HTERT RPE-1 (cell line): ENCODE measurements around the gene SLC25A26.
"Not testable (repeated sequence)": the region's sequence is repeated elsewhere in the genome, so short reads cannot be mapped to it uniquely, and the experiment has no call there.

Source experiments
- in situ Hi-C: fragments of 300-500 bp; cut with MboI; formaldehyde crosslinking; loops from 4 replicates; pipeline ENCODE4 v1.14.3; 2020; ENCODE audit warnings: low sequenced_read_pairs

SLC25A26 gene

DNA sequence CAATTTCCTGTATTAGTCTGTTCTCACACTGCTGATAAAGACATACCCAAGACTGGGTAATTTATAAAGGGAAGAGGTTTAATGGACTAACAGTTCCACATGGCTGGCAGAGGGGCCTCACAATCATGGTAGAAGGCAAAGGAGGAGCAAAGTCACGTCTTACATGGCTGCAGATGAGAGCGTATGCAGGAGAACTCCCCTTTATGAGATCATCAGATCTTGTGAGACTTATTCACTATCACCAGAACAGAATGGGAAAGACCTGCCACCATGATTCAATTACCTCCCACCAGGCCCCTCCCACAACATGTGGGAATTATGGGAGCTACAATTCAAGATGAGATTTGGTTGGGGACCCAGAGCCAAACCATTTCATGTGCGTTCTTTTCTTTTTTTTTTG lies 5.3 kb downstream of the SLC25A26 start:
- in situ Hi-C loops = not testable (repeated sequence)

- in situ Hi-C loops = no loop called here
Observed at GRCh38 chr3:66227051-66227450, 6.2 kb downstream of the SLC25A26 start.

- in situ Hi-C loops = no loop called here
Observed at GRCh38 chr3:66227915-66228314, 7.1 kb downstream of the SLC25A26 start.

DNA sequence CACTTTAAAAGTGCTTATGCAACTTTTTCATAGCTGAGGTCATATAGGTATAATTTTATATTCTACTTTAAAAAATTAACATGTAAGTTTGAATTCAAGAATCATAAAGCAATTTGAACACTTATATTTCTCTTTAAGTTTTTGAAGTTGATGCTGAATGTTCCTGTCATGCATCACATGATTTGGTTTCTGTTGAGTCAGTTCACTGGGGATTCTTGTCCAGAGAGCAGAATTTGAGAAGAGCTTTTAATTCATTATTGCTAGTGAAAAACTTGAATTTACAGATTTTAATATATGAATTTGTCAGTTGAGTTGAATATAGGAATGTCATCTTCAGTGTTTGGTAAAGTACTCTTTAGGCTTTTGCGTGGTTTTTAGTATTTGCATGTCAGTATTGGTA lies 7.9 kb downstream of the SLC25A26 start:
- in situ Hi-C loops = no loop called here

DNA sequence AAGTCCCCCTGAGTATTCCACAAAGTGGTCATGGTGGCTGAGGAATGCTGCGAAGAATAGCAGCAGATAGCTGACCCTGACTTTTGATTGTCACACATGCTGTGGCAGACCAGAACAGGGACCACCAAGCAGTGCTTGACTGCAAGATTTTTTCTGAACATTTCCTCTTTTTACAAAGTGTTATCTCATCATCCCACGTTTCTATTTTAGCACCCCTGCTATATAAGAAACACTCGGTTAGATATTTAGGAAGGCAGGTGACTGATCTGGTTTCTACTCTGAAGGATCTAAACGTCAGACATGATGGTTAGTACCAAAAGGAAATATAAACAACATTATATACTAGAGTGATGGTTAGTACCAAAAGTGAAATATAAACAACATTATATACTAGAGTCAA lies 9.1 kb downstream of the SLC25A26 start:
- in situ Hi-C loops = no loop called here

DNA sequence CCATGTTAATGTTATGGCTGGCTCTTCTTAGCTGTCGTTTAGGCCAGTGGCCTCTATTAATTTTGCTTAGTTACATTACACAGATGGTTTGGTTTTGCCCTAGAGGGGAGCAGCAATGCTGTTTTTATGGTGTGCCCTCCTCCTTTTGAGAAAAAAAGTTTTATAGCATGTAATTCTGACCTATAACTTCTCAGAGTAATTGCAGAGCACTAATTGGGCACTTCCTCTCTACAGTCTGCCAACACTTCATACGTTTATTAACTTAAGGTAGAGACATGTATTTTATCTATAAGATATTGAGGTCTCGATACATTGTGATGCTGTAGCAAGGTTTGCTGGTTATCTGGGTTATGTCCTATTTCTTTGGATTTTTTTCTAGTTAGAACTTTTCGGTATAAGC lies 12.2 kb downstream of the SLC25A26 start:
- in situ Hi-C loops = no loop called here

DNA sequence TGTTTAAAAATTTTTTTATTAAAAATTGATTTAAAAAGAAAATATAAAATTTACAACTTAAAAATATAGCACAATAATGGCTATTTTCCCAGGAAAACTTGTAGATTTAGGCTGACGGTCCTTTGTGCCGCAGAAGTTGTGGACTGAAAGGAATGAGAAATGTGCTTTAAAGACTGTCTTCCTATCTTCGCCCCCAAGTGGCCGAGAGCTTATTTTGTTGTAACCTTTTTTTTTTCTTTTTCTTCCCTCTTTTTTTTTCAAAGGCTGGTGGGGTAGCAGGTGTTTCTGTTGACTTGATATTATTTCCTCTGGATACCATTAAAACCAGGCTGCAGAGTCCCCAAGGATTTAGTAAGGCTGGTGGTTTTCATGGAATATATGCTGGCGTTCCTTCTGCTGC lies 15.5 kb downstream of the SLC25A26 start:
- in situ Hi-C loops = no loop called here

- in situ Hi-C loops = no loop called here
Observed at GRCh38 chr3:66237552-66237951, 16.8 kb downstream of the SLC25A26 start.

- in situ Hi-C loops = no loop called here
Observed at GRCh38 chr3:66239513-66240123, 18.8 kb downstream of the SLC25A26 start.

DNA sequence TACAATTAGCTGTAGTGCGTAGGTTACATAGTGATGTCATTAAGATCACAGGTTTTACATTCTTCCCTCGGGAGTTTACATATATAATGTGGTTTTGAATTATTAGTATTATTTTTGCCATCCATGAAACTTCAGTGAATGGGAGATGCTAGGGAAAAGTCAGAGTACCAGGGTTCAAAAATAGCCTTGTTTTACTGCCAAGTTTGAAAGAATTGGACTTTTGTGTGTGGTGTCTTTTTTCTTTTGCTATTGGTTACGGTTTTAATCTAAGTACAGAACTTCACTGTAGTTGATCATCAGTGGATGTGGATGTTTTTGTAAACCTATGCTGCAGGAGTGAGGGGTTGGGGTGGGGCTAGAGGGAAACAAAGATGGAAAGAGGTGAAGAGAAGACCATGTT lies 20.7 kb downstream of the SLC25A26 start:
- in situ Hi-C loops = no loop called here

DNA sequence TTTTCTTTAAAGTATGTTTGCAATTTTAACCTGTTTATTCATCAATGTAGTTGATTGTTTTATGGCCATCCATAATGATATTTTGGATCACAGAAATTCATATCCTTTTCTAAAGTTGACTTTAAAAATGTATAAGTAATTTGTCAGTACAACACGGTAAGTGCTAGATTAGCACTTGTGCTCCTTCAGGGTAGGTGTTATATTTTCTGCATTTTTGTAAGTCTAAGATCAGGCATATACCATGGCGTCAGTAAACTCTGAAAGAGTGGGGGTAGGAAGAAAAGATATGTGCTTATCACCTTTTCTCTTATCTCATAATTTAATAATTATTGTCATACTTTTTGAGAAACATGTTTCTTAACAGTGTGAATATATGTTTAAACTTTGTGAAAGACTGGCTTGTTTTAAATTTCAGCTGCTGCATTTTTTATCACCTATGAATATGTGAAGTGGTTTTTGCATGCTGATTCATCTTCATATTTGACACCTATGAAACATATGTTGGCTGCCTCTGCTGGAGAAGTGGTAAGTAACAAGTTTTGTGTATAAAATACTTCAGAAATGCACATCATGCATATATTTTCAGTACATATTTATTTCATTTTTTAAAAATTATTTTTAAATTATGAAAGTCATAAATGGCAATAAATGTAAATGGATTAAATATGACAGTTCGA lies 22.1 kb downstream of the SLC25A26 start:
- in situ Hi-C loops = no loop called here

GRCh38 chr3:66248641-66249040 lies 27.8 kb downstream of the SLC25A26 start:
- in situ Hi-C loops = no loop called here

GRCh38 chr3:66253790-66254620 lies 33.2 kb downstream of the SLC25A26 start:
- in situ Hi-C loops = loop anchor here (25.0 kb wide), 1 partner anchor 558 kb away; no protein-coding TSS in a partner anchor

DNA sequence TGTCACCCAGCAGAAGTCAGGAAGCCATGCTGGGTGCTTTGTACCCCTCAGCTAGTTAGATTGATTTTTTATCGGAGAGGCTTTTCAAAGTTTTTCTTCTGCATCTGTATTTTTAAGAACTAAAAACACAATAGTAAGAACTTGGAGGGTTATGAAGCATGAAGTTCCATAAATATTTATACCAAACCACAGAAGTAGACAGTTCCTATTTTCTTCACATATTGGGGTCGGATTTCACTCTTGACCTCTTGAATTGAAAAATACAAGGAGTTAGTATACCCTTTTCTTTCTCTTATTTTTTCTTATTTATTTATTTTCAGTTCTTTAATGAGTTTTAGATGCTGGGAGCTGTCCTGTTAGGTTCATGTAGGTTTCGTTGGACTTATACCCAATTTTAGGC lies 35.1 kb downstream of the SLC25A26 start:
- in situ Hi-C loops = loop anchor here (25.0 kb wide), 1 partner anchor 556 kb away; no protein-coding TSS in a partner anchor

DNA sequence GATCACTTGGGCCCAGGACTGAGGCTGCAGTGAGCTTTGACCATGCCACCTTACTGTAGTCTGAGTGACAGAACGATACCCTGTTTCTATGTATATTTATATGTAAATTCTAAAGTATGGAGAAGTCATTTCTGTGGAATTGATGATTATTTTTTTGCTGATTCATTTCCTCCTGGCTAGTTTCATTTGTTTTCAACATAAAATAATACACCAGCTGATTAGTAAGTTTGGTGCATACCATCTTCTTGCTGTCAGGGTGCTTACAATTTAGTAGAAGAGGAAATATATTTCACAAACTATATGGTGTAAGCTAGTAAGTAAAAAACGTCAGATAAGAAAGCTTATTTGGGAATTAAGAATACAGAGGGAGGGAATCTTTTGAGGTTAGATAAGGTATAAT lies 36.0 kb downstream of the SLC25A26 start:
- in situ Hi-C loops = loop anchor here (25.0 kb wide), 1 partner anchor 555 kb away; no protein-coding TSS in a partner anchor

- in situ Hi-C loops = loop anchor here (25.0 kb wide), 1 partner anchor 553 kb away; no protein-coding TSS in a partner anchor
Observed at GRCh38 chr3:66259566-66260255, 38.9 kb downstream of the SLC25A26 start.

DNA sequence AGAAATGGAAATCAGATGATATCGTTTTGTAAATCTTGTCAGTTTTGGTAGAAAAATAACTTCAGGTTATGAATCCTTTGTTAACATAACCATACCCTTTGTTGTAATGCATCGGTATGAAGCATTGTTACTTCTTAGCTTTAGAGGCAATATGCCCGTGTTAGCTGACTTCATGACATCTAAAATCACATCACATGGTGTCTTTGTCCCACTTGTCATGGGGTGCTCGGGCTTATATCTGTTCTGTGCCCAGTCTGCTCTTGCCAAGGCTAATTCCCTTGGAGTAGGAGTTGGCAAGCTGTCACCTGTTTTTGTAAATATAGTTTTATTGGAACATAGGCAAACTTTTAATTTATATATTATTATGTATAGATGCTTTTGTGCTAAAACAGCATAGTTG lies 39.6 kb downstream of the SLC25A26 start:
- in situ Hi-C loops = loop anchor here (25.0 kb wide), 1 partner anchor 552 kb away; no protein-coding TSS in a partner anchor

- in situ Hi-C loops = loop anchor here (25.0 kb wide), 1 partner anchor 551 kb away; no protein-coding TSS in a partner anchor
Observed at GRCh38 chr3:66261355-66261754, 40.6 kb downstream of the SLC25A26 start.

DNA sequence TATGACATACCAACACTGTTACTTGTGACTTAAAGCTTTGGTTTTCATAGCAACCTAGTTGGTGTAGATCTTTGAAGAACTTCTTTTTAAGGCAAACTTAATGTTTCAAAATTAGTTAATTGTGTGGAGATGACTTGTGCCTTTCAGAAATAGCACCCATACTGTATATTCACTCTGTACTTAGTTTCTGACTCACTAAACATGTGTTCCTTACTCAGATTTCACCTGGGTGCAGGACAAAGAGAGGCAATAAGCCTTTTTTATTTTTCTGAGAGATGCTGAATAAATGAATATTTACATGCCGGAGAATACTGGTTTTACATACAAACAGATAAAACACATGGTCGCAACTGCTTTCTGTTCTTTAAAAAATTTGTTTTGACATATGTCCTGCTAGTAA lies 44.8 kb downstream of the SLC25A26 start:
- in situ Hi-C loops = loop anchor here (25.0 kb wide), 1 partner anchor 547 kb away; no protein-coding TSS in a partner anchor

DNA sequence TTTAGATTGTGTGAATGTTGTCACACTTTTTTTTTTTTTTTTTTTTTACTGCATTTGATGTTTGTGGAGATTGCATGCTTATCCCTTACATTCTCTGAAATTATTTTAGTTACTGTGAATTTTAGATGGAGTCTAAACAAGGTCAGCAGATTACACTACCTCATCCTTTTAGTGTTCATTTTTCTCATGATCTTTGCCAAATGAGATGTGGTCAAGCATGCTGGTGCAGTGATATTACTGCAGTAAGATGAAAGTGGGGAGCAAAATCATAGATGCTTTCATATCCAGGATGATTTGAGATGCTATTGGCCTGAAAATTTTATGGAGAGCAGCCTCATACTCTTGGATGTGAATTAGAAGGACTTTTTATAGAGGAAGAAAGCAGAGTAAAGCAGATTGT lies 45.8 kb downstream of the SLC25A26 start:
- in situ Hi-C loops = loop anchor here (25.0 kb wide), 1 partner anchor 546 kb away; no protein-coding TSS in a partner anchor

DNA sequence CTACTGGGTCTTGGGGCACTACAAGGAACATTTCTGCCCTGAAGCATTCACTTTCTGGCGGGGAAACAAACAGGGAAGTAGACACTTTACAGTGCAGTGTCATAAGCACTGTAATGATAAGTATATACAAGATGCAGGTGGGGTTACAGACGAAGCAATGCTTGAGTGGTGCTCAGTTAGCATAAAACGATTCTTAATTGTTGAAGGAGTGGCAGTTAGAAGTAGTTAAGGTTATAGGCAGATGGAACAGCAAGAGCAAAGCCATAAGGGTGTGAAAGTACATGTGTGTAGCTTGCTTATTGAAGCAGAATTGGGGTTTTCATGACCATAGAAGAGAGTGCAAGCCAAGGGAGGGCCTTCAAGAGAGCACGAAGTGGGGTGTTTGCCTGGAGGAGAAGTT lies 46.2 kb downstream of the SLC25A26 start:
- in situ Hi-C loops = loop anchor here (25.0 kb wide), 1 partner anchor 545 kb away; no protein-coding TSS in a partner anchor
